HG02840 (cell line): ENCODE results near the gene SLC9A9.

Experiments
- ATAC-seq: cut with Tn5 transposase; IDR thresholded peaks from one replicate; pipeline ENCODE4 v1.9.1; 2021; ENCODE audit warnings: mild to moderate bottlenecking, moderate library complexity, moderate number of reproducible peaks; ENCODE audit not compliant: unreplicated experiment, low FRiP score

The SLC9A9 gene

GRCh38 chr3:143344516-143345165 lies 503.6 kb downstream of the SLC9A9 start:
- no peak for ATAC-seq

- no peak for ATAC-seq
Measured at GRCh38 chr3:143343944-143344343, 504.3 kb downstream of the SLC9A9 start.

- no peak for ATAC-seq
Measured at GRCh38 chr3:143343031-143343430, 505.2 kb downstream of the SLC9A9 start.

GRCh38 chr3:143339451-143339850 lies 508.8 kb downstream of the SLC9A9 start:
- ATAC-seq: no peak

- no peak for ATAC-seq
Measured at GRCh38 chr3:143337387-143337786, 510.9 kb downstream of the SLC9A9 start.

- ATAC-seq: no peak
Measured at GRCh38 chr3:143334231-143334630, 514.0 kb downstream of the SLC9A9 start.

GRCh38 chr3:143333367-143333766 lies 514.9 kb downstream of the SLC9A9 start:
- no peak for ATAC-seq

GRCh38 chr3:143332026-143332425 lies 516.2 kb downstream of the SLC9A9 start:
- ATAC-seq: no peak

GRCh38 chr3:143331350-143331749 lies 516.9 kb downstream of the SLC9A9 start:
- no peak for ATAC-seq

- ATAC-seq: no peak
Measured at GRCh38 chr3:143330296-143330868, 517.9 kb downstream of the SLC9A9 start.

- ATAC-seq: no peak
Measured at GRCh38 chr3:143329567-143330211, 518.6 kb downstream of the SLC9A9 start.

GRCh38 chr3:143328451-143328850 lies 519.8 kb downstream of the SLC9A9 start:
- ATAC-seq: no peak

GRCh38 chr3:143326983-143327778 lies 521.1 kb downstream of the SLC9A9 start:
- ATAC-seq: no peak

- no peak for ATAC-seq
Measured at GRCh38 chr3:143321058-143321769, 527.1 kb downstream of the SLC9A9 start.

- no peak for ATAC-seq
Measured at GRCh38 chr3:143315766-143316165, 532.5 kb downstream of the SLC9A9 start.

- ATAC-seq: no peak
Measured at GRCh38 chr3:143314251-143315093, 533.8 kb downstream of the SLC9A9 start.

- ATAC-seq: no peak
Measured at GRCh38 chr3:143313893-143314188, 534.4 kb downstream of the SLC9A9 start.

GRCh38 chr3:143313025-143313892 lies 535.0 kb downstream of the SLC9A9 start:
- ATAC-seq: no peak

- ATAC-seq: no peak
Measured at GRCh38 chr3:143311096-143311495, 537.2 kb downstream of the SLC9A9 start.
